ENCODE measurements around the gene SH3GL1. TPM values are rescaled to one million over a fixed set of nuclear protein-coding genes. Genes with fewer than 3 reads are reported as not detected.
"Not testable (repeated sequence)": the region's sequence is repeated elsewhere in the genome, so short reads cannot be mapped to it uniquely, and the experiment has no call there.

The SH3GL1 gene
- total RNA-seq, 2 donors from 2014 or later: 42.3 to 44.4 TPM

GRCh38 chr19:4337906-4338440, 62.4 kb downstream of the SH3GL1 start:
- peak; percentile 17 for ATAC-seq
- peak; percentile 59 to 68 for DNase-seq
- intact Hi-C loops (cut with DNase I, micrococcal nuclease): no loop called here

- intact Hi-C loops (cut with DNase I, micrococcal nuclease): no loop called here
- no peak for ATAC-seq
- no peak for DNase-seq
Measured at GRCh38 chr19:4334929-4335570, 65.3 kb downstream of the SH3GL1 start.

GRCh38 chr19:4329858-4330257, 70.5 kb downstream of the SH3GL1 start:
- ATAC-seq (no peak), DNase-seq (no peak)
- intact Hi-C loops (cut with DNase I, micrococcal nuclease): no loop called here

GRCh38 chr19:4328991-4329681, 71.2 kb downstream of the SH3GL1 start:
- DNase-seq; ATAC-seq; intact Hi-C loops (cut with DNase I, micrococcal nuclease): not testable (repeated sequence)

GRCh38 chr19:4328243-4328990, 71.9 kb downstream of the SH3GL1 start:
- peak; percentile 82 for ATAC-seq
- intact Hi-C loops (cut with DNase I, micrococcal nuclease): no loop called here

GRCh38 chr19:4327877-4328242, 72.5 kb downstream of the SH3GL1 start:
- ATAC-seq (peak; percentile 39), DNase-seq (no peak)
- intact Hi-C loops (cut with DNase I, micrococcal nuclease): no loop called here

More at GRCh38 chr19:4328243-4328990, 71.9 kb downstream of the SH3GL1 start:
- DNase-seq: peak; percentile 78 to 94

- DNase-seq: peak; percentile 37 to 80
- intact Hi-C loops (cut with DNase I, micrococcal nuclease): no loop called here
- peak; percentile 39 for ATAC-seq
Measured at GRCh38 chr19:4327252-4327876, 73.0 kb downstream of the SH3GL1 start.

- intact Hi-C loops (cut with DNase I, micrococcal nuclease): no loop called here
- ATAC-seq (no peak), DNase-seq (no peak)
Measured at GRCh38 chr19:4326837-4327251, 73.5 kb downstream of the SH3GL1 start.

- intact Hi-C loops (cut with DNase I, micrococcal nuclease): no loop called here
- no peak for ATAC-seq
- no peak for DNase-seq
Measured at GRCh38 chr19:4326215-4326836, 74.0 kb downstream of the SH3GL1 start.

GRCh38 chr19:4324228-4324627, 76.1 kb downstream of the SH3GL1 start:
- ATAC-seq: no peak
- no peak for DNase-seq
- intact Hi-C loops (cut with DNase I, micrococcal nuclease): no loop called here

- intact Hi-C loops (cut with DNase I, micrococcal nuclease): no loop called here
- DNase-seq (no peak), ATAC-seq (no peak)
Measured at GRCh38 chr19:4323692-4324091, 76.7 kb downstream of the SH3GL1 start.

- DNase-seq (peak in 1 of 2 donors; percentile 71), ATAC-seq (peak; percentile 79)
- intact Hi-C loops (cut with DNase I, micrococcal nuclease): no loop called here
Measured at GRCh38 chr19:4322942-4323665, 77.2 kb downstream of the SH3GL1 start.

- DNase-seq (no peak), ATAC-seq (no peak)
- intact Hi-C loops (cut with DNase I, micrococcal nuclease): no loop called here
Measured at GRCh38 chr19:4320419-4320818, 79.9 kb downstream of the SH3GL1 start.

GRCh38 chr19:4319067-4319718, 81.2 kb downstream of the SH3GL1 start:
- DNase-seq: no peak
- intact Hi-C loops (cut with DNase I, micrococcal nuclease): no loop called here
- no peak for ATAC-seq

GRCh38 chr19:4318460-4318859, 81.9 kb downstream of the SH3GL1 start:
- intact Hi-C loops (cut with DNase I, micrococcal nuclease): no loop called here
- no peak for DNase-seq
- ATAC-seq: no peak

- no peak for DNase-seq
- ATAC-seq: no peak
- intact Hi-C loops (cut with DNase I, micrococcal nuclease): no loop called here
Measured at GRCh38 chr19:4316956-4317355, 83.4 kb downstream of the SH3GL1 start.

- DNase-seq (no peak), ATAC-seq (peak; percentile 35)
- intact Hi-C loops (cut with DNase I, micrococcal nuclease): no loop called here
Measured at GRCh38 chr19:4313847-4314490, 86.4 kb downstream of the SH3GL1 start.
